ENCODE data around the gene PRICKLE2.
"Not testable (repeated sequence)": the region's sequence is repeated elsewhere in the genome, so short reads cannot be mapped to it uniquely, and the experiment has no call there.

PRICKLE2 gene

GRCh38 chr3:64093825-64094712 lies 131.2 kb downstream of the PRICKLE2 start:
- no peak for DNase-seq

GRCh38 chr3:64093211-64093610 lies 132.1 kb downstream of the PRICKLE2 start:
- no peak for DNase-seq

- DNase-seq, result no peak
These were observed 133.8 kb downstream of the PRICKLE2 start for GRCh38 chr3:64091501-64091900.

GRCh38 chr3:64089386-64089785 lies 135.9 kb downstream of the PRICKLE2 start:
- not testable (repeated sequence) for DNase-seq

- DNase-seq, result peak; percentile 30
These were observed 136.7 kb downstream of the PRICKLE2 start for GRCh38 chr3:64088408-64089205.

GRCh38 chr3:64086479-64087252 lies 138.6 kb downstream of the PRICKLE2 start:
- peak; percentile 73 for DNase-seq

- DNase-seq, result no peak
These were observed 140.6 kb downstream of the PRICKLE2 start for GRCh38 chr3:64084640-64085039.

- no peak for DNase-seq
These were observed 141.7 kb downstream of the PRICKLE2 start for GRCh38 chr3:64083575-64083974.

GRCh38 chr3:64082961-64083541 lies 142.2 kb downstream of the PRICKLE2 start:
- DNase-seq, result no peak

GRCh38 chr3:64082411-64082810 lies 142.9 kb downstream of the PRICKLE2 start:
- no peak for DNase-seq

GRCh38 chr3:64081235-64081630 lies 144.0 kb downstream of the PRICKLE2 start:
- DNase-seq, result no peak

GRCh38 chr3:64080616-64081234 lies 144.5 kb downstream of the PRICKLE2 start:
- DNase-seq, result no peak

- peak; percentile 13 for DNase-seq
These were observed 145.7 kb downstream of the PRICKLE2 start for GRCh38 chr3:64079369-64080150.

GRCh38 chr3:64078966-64079365 lies 146.3 kb downstream of the PRICKLE2 start:
- no peak for DNase-seq

- no peak for DNase-seq
These were observed 150.2 kb downstream of the PRICKLE2 start for GRCh38 chr3:64074895-64075679.

- no peak for DNase-seq
These were observed 151.2 kb downstream of the PRICKLE2 start for GRCh38 chr3:64074060-64074459.

- peak; percentile 71 for DNase-seq
These were observed 152.0 kb downstream of the PRICKLE2 start for GRCh38 chr3:64073158-64073761.

- peak; percentile 19 for DNase-seq
These were observed 153.1 kb downstream of the PRICKLE2 start for GRCh38 chr3:64072126-64072525.

GRCh38 chr3:64070704-64071103 lies 154.6 kb downstream of the PRICKLE2 start:
- DNase-seq, result no peak

Data from NCI-H2171 treated with DMSO at 0.1 percent for 48 hours (cell line).